GM21786 (cell line): ENCODE measurements around the gene TAS2R3.
A peak's percentile ranks its signal among the peaks of the same experiment; 100 is the strongest.
"Not testable (repeated sequence)": the region's sequence is repeated elsewhere in the genome, so short reads cannot be mapped to it uniquely, and the experiment has no call there.

Source experiments
- ATAC-seq: cut with Tn5 transposase; IDR thresholded peaks from one replicate; pipeline ENCODE4 v1.9.1; 2021; ENCODE audit not compliant: unreplicated experiment

Gene TAS2R3, protein sequence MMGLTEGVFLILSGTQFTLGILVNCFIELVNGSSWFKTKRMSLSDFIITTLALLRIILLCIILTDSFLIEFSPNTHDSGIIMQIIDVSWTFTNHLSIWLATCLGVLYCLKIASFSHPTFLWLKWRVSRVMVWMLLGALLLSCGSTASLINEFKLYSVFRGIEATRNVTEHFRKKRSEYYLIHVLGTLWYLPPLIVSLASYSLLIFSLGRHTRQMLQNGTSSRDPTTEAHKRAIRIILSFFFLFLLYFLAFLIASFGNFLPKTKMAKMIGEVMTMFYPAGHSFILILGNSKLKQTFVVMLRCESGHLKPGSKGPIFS

DNA sequence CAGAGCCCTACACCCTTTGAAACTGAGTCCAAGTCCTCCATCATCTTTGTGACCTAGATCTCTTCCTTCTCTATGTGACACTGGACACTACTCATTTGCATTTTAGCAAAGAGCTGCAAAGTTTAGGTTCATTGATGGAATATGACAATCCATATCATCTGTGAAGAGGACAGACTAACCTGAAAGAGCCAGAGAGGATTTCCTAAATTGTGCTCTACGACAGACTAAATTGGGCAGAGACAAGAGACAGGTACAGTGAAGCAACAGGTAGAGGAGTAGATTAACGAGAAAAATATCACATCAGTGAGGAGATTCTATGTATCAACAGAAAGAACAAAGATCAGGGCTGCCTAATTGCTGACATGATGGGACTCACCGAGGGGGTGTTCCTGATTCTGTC lies at the start of gene TAS2R3:
TSS of gene TAS2R3 (plus strand) at position 301 of the 400 bp plus-strand sequence. CDS start at position 363, 62 bp downstream.
- no peak for ATAC-seq

DNA sequence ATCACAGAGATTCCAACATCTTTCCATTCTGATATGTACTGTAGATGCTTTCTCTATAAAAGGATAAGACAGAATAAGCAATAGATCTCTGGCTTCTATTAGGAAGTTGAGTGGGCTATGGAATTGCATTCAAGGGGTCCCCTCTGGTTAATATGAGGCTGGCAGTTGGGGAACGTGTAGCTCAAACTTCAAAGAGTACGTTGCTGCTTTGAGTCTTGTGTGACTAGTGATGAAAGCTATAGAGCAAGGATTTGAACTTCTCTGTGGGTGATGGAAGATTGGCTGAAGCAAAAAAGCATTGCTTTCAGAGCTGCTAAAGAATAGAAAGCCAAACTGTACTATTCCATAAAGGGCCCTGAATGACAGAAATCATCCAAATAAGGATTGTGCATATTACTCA lies 49.3 kb upstream of the TAS2R3 start:
- no peak for ATAC-seq

DNA sequence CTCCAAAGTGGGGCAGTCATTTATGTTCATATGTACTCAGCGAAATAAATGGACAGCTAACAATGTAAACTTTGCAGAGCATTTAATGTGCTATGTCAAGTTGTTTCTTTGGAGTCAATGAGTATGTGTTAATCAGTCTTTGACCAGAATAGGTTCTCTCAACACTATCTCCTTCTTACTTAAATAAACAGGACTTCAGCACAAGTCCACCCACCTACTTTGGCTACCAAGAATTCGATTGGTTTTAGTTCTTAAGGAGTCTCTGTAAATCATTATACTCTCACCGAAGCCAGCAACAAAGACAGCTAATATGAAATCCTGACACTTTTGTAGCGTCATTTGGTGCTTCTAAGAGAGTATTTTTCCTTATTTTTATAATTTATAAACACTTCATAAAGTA lies 48.9 kb upstream of the TAS2R3 start:
- no peak for ATAC-seq

DNA sequence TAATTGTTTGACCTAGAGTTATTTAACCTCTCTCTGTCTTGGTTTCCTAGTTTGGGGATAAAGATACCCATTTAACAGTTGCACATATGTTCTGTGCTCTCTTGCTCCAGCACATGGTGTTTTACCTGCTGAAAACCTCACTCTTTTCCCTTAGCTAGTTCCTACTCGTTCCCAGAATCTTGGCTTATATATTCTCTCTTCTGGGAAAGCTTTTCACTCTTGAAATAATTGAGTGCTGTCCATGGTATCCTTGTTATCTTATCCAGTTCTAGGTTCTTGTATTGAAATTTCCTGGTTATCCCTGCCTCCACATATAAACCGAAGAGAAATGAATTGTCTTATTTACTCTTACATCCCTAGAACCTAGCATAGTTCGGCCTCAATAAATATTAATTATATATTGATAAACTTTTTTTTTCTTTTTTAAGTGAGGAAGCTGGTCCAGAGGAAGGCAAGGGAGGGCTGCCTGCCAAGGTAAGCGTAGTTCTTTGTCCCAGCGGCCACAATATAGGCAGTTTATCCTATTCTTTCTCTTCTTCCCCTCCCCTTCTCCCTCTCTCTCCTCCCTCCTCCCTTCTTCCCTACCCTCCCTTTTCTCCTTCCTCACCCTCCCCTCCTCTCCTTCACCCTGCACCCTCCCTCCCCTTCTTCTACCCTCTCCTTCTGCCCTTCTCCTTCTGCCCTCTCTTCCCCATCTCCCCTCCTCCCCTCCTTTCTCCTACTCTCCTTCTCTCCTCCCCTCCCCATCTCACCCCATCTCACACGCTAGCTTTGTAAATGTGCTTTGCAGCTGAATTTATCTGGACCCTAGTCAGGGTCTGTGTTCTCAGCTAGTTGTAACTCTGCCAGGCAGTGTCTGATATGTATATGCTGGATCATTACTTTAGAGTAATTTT lies 47.9 kb upstream of the TAS2R3 start:
- no peak for ATAC-seq

DNA sequence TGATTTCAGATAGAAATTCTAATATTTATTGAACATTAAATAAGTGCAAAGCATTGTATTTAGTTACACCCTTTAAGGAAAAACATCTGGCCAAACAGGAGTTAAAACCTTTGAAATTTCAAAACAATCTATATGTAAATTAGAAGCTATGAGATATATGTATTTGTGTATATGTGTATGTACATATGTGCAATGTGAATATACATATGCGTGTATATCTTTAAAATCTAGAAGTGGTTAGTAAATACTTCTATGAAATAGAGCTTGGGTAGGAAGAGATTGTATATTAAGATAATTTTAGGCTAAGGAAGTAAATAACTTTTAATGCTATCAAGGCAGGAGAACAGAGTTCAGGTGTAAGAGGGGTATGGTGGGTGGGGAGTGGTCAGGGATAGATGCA lies 46.4 kb upstream of the TAS2R3 start:
- ATAC-seq, result no peak

DNA sequence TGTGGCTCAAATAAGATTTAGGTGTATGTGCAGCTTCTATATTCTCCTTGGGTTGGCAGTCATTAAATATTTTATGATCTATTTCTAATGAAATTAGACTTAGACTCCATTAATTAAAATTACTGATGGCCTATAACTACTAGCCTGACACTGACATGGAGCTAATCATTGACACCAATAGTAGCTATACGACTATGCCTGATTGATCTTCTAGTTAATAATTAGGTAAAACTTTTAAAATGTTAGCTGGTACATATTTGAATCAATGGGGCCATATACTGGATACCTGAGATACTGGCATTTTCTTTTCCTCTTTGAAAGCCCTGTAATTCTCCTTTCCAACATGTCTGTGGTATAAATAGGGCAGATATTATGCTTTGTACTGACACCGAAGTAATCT lies 41.4 kb upstream of the TAS2R3 start:
- ATAC-seq, result no peak

DNA sequence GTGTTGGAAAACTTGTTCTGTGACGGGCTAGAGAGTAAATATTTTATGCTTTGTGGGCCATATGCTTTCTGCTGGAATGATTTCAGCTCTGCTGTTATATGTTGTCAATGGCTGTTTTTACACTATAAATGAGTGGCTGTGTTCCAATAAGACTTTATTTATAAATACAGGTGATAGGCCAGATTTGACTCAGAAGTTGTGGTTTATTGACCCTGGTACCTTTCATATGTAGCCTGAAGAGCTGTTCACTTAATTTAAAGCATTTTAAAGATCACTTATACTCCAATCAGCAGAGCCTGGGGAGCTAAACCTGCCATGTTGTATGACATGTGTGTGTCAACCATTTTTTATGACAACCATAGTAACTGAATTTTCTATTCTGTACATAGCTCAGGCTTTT lies 34.9 kb upstream of the TAS2R3 start:
- no peak for ATAC-seq

DNA sequence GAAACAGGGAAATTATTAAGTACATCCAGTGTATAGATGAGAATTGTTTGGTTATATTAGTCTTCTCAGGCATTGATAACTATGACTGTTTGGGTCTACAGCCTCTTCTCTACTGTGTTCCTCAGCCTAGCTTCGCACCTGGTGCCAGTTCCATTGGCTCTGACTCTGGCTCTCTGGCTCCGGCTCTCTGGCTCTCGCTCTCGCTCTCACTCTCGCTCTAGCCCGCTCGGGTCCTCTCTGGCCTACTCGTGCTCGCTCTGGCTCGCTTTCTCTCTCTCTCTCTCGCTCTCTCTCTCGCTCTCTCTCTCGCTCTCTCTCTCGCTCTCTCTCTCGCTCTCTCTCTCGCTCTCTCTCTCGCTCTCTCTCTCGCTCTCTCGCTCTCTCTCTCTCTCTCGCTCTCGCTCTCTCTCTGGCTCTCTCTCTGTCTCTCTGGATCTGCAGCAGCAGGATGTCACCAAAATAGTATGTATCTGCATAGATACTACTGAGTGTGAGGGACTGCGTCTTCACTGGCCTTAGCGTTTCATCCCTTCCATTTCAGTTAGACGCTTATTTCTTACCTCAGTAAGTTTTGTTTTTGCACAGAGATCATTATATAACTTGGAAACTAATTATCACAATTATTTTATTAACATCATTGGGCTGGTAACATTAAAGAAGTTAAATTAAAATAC lies 32.3 kb upstream of the TAS2R3 start:
- no peak for ATAC-seq

DNA sequence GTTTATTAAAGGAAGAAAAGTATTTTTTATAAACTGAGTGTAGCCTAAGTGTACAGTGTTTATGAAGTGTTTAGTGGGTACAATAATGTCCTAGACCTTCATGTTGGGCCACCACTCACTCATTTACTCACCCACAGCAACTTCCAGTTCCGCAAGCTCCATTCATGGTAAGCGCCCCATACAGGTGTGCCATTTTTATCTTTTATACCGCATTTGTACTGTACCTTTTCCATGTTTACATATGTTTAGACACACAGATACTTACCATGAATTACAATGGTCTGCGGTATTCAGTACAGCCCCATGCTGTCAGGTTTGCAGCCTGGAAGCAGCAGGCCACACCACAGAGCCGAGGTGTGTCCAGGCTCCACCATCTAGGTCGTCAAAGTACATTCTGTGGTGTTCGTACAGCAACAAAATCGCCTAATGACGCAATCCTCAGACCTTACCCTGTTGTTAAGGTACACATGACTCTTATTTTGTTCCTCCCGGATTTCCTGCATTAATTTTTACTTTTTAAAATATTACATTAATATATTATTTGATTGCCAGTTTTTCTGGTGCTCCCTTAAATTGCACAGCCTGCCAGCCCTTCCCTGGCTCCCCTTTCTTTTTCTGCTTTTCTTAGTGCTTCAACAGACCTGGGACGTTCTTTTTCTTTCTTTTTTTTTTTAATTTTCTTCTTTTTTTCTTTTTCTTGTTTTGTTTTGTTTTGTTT lies 26.6 kb upstream of the TAS2R3 start:
- ATAC-seq, result no peak

DNA sequence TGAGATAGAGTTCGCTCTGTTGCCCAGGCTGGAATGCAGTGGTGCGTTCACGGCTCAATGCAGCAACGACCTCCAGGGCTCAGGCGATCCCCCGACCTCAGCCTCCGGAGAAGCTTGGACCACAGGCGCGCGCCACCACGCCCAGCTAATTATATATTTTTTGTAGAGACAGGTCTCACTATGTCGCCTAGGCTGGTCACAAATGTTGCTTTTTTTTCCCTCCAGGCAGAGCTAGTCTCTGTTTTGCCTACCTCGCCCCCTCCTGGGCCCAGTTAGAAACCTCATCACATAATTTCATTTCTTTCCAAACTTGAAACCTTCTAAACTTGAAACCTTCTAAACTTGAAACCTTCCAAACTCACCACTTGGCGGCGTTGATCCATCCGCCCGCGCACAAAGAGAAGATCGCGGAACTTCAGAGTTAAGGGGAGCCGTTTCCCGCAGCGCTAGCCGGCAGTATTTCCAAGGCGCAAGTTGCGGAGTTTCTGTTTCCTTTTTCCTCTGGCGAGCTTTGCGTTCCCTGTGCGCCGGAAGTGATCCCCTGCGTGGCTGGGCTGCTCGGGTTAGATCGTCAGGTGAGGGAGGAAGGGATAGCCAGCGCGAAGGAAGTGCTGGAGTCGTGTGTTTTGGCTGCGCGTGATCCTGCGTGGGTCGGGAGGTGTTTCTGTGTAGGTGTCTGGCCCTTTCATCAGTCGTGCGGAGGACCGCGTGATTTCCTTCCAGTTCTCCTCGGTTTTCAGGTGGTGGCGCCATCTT lies 25.9 kb upstream of the TAS2R3 start, which contains the start of gene SSBP1:
TSS of gene SSBP1 (plus strand) at position 523 of the 756 bp plus-strand sequence. CDS start 809 bp downstream, outside the sequence.
- peak; percentile 90 for ATAC-seq

DNA sequence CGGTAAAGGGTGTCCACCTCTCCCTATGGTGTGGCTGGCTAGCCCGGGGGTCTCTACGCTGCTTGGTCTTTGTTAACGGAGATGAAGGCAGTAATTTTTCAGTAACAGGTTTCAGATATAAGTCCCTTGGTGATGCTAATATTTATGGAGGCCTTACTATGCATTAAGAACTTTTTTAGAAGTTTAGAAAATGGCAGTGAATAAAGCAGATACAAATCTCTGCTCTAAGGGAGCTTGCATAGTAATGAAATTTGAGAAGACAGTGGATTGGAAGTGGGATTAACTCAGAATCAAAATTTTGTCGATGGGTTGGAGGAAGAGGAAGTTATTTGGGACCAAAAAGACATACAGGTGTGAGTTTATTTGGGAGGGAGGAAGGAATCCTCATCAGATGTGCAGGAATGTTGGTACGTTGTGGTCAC lies 25.3 kb upstream of the TAS2R3 start:
- ATAC-seq, result no peak

DNA sequence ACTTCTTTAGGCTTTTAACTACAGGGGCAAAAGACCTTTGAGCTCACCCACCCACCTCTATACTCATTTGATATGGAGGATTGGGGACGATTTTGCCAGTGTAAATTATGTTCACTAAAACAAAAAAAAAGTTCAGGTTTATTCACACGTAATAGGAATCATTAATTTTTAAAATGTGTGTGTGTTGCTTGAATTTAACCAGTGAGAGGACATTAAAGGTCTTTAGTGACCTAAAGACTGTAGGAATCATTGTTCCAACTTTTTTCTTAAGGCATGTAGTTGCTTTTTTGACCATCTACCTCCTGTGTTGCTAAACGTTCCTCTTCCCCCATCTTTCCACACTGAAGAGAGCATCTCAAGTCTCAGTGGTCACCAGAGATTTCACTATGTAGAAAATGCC lies 24.6 kb upstream of the TAS2R3 start:
- ATAC-seq, result no peak

DNA sequence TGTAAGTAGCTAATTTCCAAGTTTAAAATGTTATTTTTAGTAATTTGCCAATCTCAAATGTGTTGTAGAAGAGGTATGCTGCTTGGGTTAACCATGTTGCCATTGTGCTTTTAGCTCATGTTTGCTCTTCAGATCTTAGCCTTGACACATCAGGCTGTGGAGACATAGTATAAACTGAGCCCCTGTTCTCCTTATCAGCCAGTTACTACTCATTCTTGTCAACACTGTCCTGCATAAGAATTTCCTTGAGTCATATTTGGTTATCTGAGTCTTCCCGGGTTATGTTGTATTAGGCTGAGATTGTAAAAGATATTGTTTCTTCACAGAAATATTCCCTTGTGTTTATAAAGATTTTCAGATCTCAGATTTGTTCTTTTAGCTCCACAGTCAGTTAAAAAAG lies 21.7 kb upstream of the TAS2R3 start:
- no peak for ATAC-seq

DNA sequence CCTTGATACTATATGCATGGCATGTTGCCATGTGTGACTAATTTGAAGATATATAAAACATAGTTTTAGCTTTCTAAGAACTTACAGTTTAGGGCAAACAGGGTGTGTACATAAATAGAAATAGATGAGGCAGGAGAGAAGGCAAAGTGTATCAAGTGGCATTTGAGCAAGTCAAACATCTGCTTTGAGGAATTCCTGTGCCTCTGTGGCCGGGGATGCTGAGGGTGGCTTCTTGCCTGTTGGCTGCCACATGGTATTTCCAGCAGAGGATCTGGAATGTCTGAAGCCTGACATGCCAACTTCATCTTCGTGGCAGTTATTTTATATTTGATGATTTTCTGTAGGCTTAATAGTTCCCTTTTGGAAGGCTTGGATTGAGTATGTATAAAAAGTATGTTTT lies 19.8 kb upstream of the TAS2R3 start:
- no peak for ATAC-seq

DNA sequence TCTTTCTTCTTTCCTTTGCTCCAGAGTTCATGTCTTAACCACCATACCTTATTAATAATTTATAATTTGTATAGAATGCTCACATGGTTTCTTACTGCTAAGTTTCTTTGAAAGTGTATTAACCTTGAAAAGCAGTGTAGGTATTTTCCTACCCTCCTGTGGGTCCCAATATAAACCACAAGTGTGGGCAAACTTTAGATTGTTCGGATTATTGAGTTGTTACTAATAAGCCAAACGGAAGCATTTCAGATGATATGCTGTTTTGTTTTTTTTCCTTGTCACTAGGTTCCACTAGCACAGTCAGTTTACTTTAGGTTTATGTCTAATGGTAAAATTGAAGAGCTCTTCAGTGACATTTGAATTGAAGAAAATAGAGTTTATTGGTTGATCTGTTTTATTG lies 15.5 kb upstream of the TAS2R3 start:
- ATAC-seq, result no peak

DNA sequence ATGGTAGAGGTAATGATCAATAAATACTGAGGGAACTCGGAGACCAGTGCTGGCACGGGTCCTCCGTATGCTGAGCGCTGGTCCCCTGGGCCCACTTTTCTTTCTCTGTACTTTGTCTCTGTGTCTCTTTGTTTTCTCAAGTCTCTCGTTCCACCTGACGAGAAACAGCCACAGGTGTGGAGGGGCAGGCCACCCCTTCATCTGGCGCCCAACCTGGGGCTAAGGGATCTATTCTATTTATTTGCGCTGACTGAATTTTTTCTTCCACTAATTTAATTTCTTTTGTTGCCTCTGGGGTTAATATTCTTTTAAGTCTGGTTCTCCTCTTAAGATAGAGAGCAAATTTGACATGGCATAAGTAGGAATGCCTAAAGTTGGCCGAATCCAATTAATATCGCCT lies 12.0 kb upstream of the TAS2R3 start:
- ATAC-seq, result not testable (repeated sequence)

DNA sequence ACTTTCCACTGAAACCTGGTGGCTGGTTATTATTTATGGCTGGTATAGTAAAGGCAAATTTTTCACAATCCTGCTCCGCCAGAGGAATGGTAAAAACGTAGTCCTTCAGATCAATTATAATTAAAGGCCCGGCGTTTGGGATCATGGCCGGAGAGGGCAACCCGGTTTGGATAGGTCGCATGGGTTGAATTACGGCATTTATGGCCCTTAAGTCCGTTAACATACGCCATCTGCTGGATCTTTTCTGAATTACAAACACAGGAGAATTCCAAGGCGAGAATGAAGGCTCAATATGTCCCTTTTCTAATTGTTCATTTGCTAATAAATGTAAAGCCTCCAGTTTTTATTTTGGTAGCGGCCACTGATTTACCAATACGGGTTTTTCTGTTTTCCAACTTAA lies 11.3 kb upstream of the TAS2R3 start:
- ATAC-seq, result no peak

DNA sequence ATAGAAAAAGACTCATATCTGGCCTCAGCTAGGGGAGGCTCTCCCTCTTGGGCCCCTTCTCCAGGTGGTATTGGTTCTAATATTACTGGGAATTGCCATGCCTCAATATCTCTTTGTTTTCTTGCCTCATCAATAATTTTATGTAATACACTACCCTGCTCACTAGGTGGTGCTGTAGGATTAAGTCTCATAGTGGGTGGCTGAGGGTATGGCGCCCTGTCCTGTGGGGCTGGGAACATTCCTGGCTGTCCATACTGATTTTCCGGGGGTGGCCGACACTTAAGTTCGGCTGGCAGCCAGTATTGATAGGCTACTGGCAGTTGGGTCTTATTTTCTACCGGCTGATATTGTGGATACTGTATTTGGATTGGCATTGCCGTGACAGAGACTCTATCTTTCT lies 9.0 kb upstream of the TAS2R3 start:
- ATAC-seq, result no peak

DNA sequence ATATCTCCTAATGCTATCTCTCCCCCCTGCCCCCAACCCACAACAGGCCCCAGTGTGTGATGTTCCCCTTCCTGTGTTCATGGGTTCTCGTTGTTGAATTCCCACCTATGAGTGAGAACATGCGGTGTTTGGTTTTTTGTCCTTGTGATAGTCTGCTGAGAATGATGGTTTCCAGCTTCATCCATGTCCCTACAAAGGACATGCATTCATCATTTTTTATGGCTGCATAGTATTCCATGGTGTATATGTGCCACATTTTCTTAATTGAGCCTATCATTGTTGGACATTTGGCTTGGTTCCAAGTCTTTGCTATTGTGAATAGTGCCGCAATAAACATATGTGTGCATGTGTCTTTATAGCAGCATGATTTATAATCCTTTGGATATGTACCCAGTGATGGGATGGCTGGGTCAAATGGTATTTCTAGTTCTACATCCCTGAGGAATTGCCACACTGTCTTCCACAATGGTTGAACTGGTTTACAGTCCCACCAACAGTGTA lies 6.2 kb downstream of the TAS2R3 start:
- ATAC-seq, result not testable (repeated sequence)

DNA sequence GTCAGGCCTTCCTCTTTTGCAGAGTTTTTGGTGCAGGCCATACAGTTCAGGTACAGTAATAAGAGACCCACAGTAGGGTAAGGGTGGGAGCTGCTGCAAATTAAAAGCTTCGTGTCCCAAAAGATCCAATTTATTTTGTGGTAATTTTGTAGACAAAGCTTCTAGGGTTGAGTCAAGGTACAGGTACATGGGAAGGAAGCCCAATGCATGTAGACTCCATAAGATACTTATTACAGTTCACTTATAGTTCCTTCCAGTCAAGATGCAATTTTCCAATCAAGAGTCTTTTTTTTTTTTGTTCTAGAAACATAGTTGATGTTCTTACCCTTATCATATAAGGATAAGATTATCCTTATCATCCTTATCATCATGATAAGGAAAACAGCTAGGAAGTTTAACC lies 12.5 kb downstream of the TAS2R3 start, which contains the start of gene TAS2R4:
TSS of gene TAS2R4 (plus strand) at position 301 of the 400 bp plus-strand sequence. CDS start 1,815 bp downstream, outside the sequence.
- no peak for ATAC-seq
